ENCODE results near the gene NLGN3.

NLGN3 gene

GRCh38 chrX:71111141-71111843 lies 33.3 kb upstream of the NLGN3 start, which contains the start of gene IL2RG:
IL2RG (minus strand) TSS chrX:71111577; CDS start chrX:71111539, 38 bp downstream.
- no peaks in the 10 kb centered on the region for H3K36me3 ChIP-seq
- no peak within 1 kb of the TSS for H3K27ac ChIP-seq
- no peak within 1 kb of the TSS for H3K4me3 ChIP-seq (ENCODE audit: low read depth, low read length)
- no peaks in the 10 kb centered on the region for H3K9me3 ChIP-seq (ENCODE audit: severe bottlenecking)
- TF ChIP-seq, protein P1, sequence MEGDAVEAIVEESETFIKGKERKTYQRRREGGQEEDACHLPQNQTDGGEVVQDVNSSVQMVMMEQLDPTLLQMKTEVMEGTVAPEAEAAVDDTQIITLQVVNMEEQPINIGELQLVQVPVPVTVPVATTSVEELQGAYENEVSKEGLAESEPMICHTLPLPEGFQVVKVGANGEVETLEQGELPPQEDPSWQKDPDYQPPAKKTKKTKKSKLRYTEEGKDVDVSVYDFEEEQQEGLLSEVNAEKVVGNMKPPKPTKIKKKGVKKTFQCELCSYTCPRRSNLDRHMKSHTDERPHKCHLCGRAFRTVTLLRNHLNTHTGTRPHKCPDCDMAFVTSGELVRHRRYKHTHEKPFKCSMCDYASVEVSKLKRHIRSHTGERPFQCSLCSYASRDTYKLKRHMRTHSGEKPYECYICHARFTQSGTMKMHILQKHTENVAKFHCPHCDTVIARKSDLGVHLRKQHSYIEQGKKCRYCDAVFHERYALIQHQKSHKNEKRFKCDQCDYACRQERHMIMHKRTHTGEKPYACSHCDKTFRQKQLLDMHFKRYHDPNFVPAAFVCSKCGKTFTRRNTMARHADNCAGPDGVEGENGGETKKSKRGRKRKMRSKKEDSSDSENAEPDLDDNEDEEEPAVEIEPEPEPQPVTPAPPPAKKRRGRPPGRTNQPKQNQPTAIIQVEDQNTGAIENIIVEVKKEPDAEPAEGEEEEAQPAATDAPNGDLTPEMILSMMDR (IDR thresholded peaks at IDR 0.05; ENCODE audit: low read depth, low read length) = no peak
- no peak for DNase-seq
- peaks cover 13% of the 10 kb centered on the region for H3K27me3 ChIP-seq (ENCODE audit: insufficient read depth, low read depth, severe bottlenecking)

DNA sequence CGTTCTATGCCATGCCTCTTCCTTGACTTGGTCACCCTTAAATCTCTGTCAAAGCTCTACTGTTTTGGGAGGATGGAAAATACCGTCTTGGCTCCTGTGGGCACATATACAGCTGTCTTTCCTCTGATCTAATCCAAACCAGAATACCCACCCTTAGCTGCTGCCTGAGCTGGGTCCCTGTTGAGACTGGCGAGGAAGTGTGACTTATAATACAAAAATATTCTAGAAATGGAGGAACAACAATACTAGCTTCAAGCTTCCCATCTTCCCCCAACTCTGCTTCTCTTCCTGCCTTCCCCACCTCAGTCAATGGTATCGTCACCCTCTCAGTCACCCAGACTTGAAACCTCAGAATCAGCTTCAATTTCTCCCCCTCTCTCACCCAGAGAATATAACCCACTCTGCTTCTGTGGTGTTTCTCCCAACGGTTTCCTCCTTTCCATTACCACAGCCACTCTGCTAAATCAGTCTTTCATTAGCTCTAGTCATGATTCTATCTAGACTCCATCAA lies 32.7 kb upstream of the NLGN3 start:
- H3K4me3 ChIP-seq (ENCODE audit: low read depth, low read length) = no peak overlapping the region
- no peaks in the 10 kb centered on the region for H3K36me3 ChIP-seq
- no peak overlapping the region for H3K27ac ChIP-seq
- no peaks in the 10 kb centered on the region for H3K9me3 ChIP-seq (ENCODE audit: severe bottlenecking)
- H3K27me3 ChIP-seq (ENCODE audit: insufficient read depth, low read depth, severe bottlenecking) = peaks cover 13% of the 10 kb centered on the region
- DNase-seq = no peak
- TF ChIP-seq, protein P1 (IDR thresholded peaks at IDR 0.05; ENCODE audit: low read depth, low read length) = no peak

GRCh38 chrX:71117358-71117757 lies 27.3 kb upstream of the NLGN3 start:
- no peak overlapping the region for H3K4me3 ChIP-seq (ENCODE audit: low read depth, low read length)
- TF ChIP-seq, protein P1 (IDR thresholded peaks at IDR 0.05; ENCODE audit: low read depth, low read length) = no peak
- H3K27ac ChIP-seq = no peak overlapping the region

GRCh38 chrX:71118032-71118984 lies 26.3 kb upstream of the NLGN3 start, which contains the start of gene MED12:
MED12 (plus strand) TSS chrX:71118596; CDS start chrX:71118755, 159 bp downstream.
- Histone ChIP-seq H3K9me3 (ENCODE audit: severe bottlenecking) (no peaks in the 10 kb centered on the region), H3K4me3 (ENCODE audit: low read depth, low read length) (peak within 1 kb of the TSS; percentile 62), H3K27me3 (ENCODE audit: insufficient read depth, low read depth, severe bottlenecking) (peaks cover 24% of the 10 kb centered on the region), H3K36me3 (peaks cover 11% of the 10 kb centered on the region), H3K27ac (peak within 1 kb of the TSS; percentile 75)
- DNase-seq = peak; percentile 83
- TF ChIP-seq, protein P1 (IDR thresholded peaks at IDR 0.05; ENCODE audit: low read depth, low read length) = no peak

More at GRCh38 chrX:71117358-71117757, 27.3 kb upstream of the NLGN3 start:
- no peak for DNase-seq
- Histone ChIP-seq H3K27me3 (ENCODE audit: insufficient read depth, low read depth, severe bottlenecking) (peaks cover 20% of the 10 kb centered on the region), H3K9me3 (ENCODE audit: severe bottlenecking) (no peaks in the 10 kb centered on the region), H3K36me3 (peaks cover 3% of the 10 kb centered on the region; the same call in 1 of the 2 replicates)

GRCh38 chrX:71118985-71119535 lies 25.6 kb upstream of the NLGN3 start:
- Histone ChIP-seq H3K27me3 (ENCODE audit: insufficient read depth, low read depth, severe bottlenecking) (peaks cover 21% of the 10 kb centered on the region), H3K9me3 (ENCODE audit: severe bottlenecking) (no peaks in the 10 kb centered on the region), H3K36me3 (peaks cover 19% of the 10 kb centered on the region), H3K27ac (no peak overlapping the region), H3K4me3 (ENCODE audit: low read depth, low read length) (peak overlapping the region; percentile 62)
- TF ChIP-seq, protein P1 (IDR thresholded peaks at IDR 0.05; ENCODE audit: low read depth, low read length) = no peak
- no peak for DNase-seq
